Upper lobe of left lung (tissue), 6 donors: Measurements from ENCODE around the gene SDK2. TPM values are rescaled to one million over a fixed set of nuclear protein-coding genes. Genes with fewer than 3 reads are reported as not detected.

Experiments
- ATAC-seq, 2 donors: fragments of 200-7000 bp; cut with Tn5 transposase; one replicate each; pipeline ENCODE4 v1.9.1; 2022; ENCODE audit warnings: mild to moderate bottlenecking in 2 of 2, moderate library complexity in 2 of 2; ENCODE audit not compliant: low FRiP score in 2 of 2
- DNase-seq, 2 donors: peaks; one replicate each; pipeline ENCODE4 v3.0.0-alpha.2; 2019 to 2020
- H3K27ac ChIP-seq, 4 donors: fragments of 200-600 bp; sonication (generic); one replicate each; pipeline ENCODE4 v1.5.1; 2016 to 2019
- H3K27me3 ChIP-seq, 4 donors: fragments of 200-600 bp; sonication (generic); one replicate each; pipeline ENCODE4 v1.5.1; 2017 to 2019
- H3K36me3 ChIP-seq, 4 donors: fragments of 200-600 bp; sonication (generic); one replicate each; pipeline ENCODE4 v1.5.1; 2016 to 2019
- H3K4me1 ChIP-seq, 4 donors: fragments of 200-600 bp; sonication (generic); one replicate each; pipeline ENCODE4 v1.5.1; 2018 to 2019
- H3K4me3 ChIP-seq, 4 donors: fragments of 200-600 bp; sonication (generic); one replicate each; pipeline ENCODE4 v1.5.1; 2017 to 2019; ENCODE audit warnings: mild to moderate bottlenecking in 2 of 4, moderate library complexity in 1 of 4
- H3K9me3 ChIP-seq, 4 donors: fragments of 200-600 bp; sonication (generic); one replicate each; pipeline ENCODE4 v1.5.1; 2018 to 2019
- CTCF ChIP-seq, 6 experiments: fragments of 450-650 bp in 4 of 6; fragments of 200-600 bp in 2 of 6; sonication (generic) in 2 of 6; IDR thresholded peaks; one replicate each; pipeline ENCODE4 v1.5.1; 2016 to 2019; ENCODE audit warnings: antibody characterized with exemption in 6 of 6
- EP300 ChIP-seq, 4 donors: sonication (generic); formaldehyde crosslinking; IDR thresholded peaks; one replicate each; pipeline ENCODE4 v1.5.1; 2017; ENCODE audit warnings: antibody characterized with exemption in 4 of 4, control low read depth in 2 of 4
- POLR2A ChIP-seq, 4 donors: fragments of 450-650 bp; IDR thresholded peaks; one replicate each; pipeline ENCODE4 v1.5.1; 2016 to 2017; ENCODE audit warnings: antibody characterized with exemption in 4 of 4, mild to moderate bottlenecking in 2 of 4
- POLR2AphosphoS5 ChIP-seq, 2 donors: sonication (generic); formaldehyde crosslinking; IDR thresholded peaks; one replicate each; pipeline ENCODE4 v1.5.1; 2017; ENCODE audit warnings: antibody characterized with exemption in 2 of 2
- WGBS, 2 donors: methylation state at CpG; one replicate each; pipeline ENCODE4 v1.1.5; 2017 to 2018; 5-methylcytosine and 5-hydroxymethylcytosine counted together
- total RNA-seq, 6 donors: library from RNA; depleted of rRNA in 4 of 6; stranded (reverse); fragments of >200 nt in 4 of 6; gene quantifications; one replicate each; pipeline versions ENCODE4 v1.1.0 to v1.2.1, GENCODE V29; 2016 to 2021
- donor health status: DM: no; HTN: no; CAD: no; lungs with moderate emphysema.
- donor health status: DM: no; HTN: yes; CAD: no; lungs with severe emphysema.

SDK2 gene
- total RNA-seq, 6 donors from 2014 or later, result 1.2 to 7.3 (median 2.9) TPM

DNA sequence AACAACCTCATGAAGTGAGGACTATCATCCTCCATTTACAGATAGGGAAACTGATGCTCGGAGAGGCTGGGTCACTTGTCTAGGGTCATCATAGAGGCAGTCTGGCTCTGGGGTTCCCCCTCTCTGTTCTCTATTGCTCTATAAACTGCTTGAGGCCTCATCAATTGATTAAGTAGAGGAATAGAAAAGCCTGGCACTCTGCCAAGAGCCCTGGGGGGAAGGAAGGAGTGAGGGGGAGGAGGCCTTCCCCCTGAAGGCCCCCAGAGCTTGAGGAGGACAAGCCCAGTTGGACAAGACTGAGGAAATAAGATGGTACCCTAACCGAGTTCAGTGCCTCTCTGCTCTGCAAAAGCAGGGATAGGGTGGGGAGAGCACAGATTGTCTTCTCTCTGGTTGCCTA is 21.0 kb downstream of the SDK2 start:
- peaks cover 0 to 4% (median 0%) of the 10 kb centered on the region in 4 donors for H3K9me3 ChIP-seq
- DNase-seq, result no peak
- WGBS, 2 donors, result 83 to 93% methylated on average over 2 of the region's 2 CpGs
- TF ChIP-seq POLR2AphosphoS5 (IDR thresholded peaks at IDR 0.05) (no peak), POLR2A (IDR thresholded peaks at IDR 0.05) (no peak), CTCF (IDR thresholded peaks at IDR 0.05) (no peak), EP300 (IDR thresholded peaks at IDR 0.05) (no peak)
- no peaks in the 10 kb centered on the region for H3K36me3 ChIP-seq
- H3K27me3 ChIP-seq, result no peaks in the 10 kb centered on the region
- no peak overlapping the region for H3K27ac ChIP-seq
- no peak for ATAC-seq
- no peaks in the 10 kb centered on the region for H3K4me1 ChIP-seq
- no peak overlapping the region for H3K4me3 ChIP-seq

DNA sequence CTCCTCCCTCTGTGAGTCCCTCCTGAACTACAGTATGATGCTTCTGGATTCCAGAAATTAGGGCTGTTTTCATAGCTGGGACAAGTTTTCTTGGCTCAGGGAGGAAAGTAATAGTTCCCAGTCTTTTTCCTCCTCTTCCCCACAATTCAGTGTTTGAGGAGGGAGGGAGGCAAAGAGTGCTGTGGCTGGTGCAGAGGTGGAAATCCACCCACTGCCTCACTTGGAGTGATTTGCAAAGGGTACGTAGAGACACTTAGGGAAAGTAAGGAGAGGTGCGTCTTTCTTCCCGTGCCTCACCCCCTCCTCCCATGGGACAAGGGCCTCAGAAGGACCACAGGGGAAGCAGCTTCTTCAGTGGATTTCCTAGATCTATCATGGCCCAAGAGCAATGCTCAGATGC is 21.9 kb downstream of the SDK2 start:
- WGBS, 2 donors, result 98 to 100% methylated on average over 3 of the region's 3 CpGs
- H3K36me3 ChIP-seq, result no peaks in the 10 kb centered on the region

DNA sequence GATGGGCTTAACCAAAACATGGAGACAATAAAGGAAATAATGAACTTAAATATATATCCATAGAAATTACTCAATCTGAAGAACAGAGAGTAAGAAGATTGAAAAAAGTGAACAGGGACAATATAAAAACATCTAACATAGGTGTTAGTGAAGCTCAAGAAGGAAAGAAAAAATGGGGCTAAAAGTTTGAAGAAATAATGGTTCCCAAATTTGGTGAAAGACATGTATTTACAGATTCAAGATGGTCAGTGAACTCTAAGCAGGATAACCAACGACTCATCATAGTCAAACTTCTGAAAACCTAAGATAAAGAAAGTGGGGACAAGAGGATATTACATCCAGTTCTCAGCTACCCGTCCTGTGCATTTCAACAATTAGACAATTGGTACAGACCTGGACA is 22.6 kb downstream of the SDK2 start:
- ATAC-seq (no peak), DNase-seq (no peak)
- WGBS, 2 donors, result 81 to 88% methylated on average over 2 of the region's 2 CpGs
- H3K27me3 ChIP-seq, result no peaks in the 10 kb centered on the region
- H3K4me1 ChIP-seq, result no peaks in the 10 kb centered on the region
- H3K36me3 ChIP-seq, result no peaks in the 10 kb centered on the region
- no peak for TF ChIP-seq CTCF (IDR thresholded peaks at IDR 0.05)
- no peak for TF ChIP-seq EP300 (IDR thresholded peaks at IDR 0.05)
- no peak for TF ChIP-seq POLR2AphosphoS5 (IDR thresholded peaks at IDR 0.05)
- TF ChIP-seq POLR2A (IDR thresholded peaks at IDR 0.05), result no peak
- H3K27ac ChIP-seq, result no peak overlapping the region
- H3K9me3 ChIP-seq, result peaks cover 0 to 4% (median 0%) of the 10 kb centered on the region in 4 donors
- H3K4me3 ChIP-seq, result no peak overlapping the region

More for the DNA sequence above, 21.9 kb downstream of the SDK2 start:
- Histone ChIP-seq H3K9me3 (peaks cover 0 to 4% (median 0%) of the 10 kb centered on the region in 4 donors), H3K4me3 (no peak overlapping the region), H3K4me1 (no peaks in the 10 kb centered on the region), H3K27me3 (no peaks in the 10 kb centered on the region), H3K27ac (no peak overlapping the region)
- no peak for TF ChIP-seq POLR2AphosphoS5 (IDR thresholded peaks at IDR 0.05)
- no peak for TF ChIP-seq POLR2A (IDR thresholded peaks at IDR 0.05)
- no peak for TF ChIP-seq CTCF (IDR thresholded peaks at IDR 0.05)
- no peak for TF ChIP-seq EP300 (IDR thresholded peaks at IDR 0.05)
- DNase-seq (no peak), ATAC-seq (no peak)

DNA sequence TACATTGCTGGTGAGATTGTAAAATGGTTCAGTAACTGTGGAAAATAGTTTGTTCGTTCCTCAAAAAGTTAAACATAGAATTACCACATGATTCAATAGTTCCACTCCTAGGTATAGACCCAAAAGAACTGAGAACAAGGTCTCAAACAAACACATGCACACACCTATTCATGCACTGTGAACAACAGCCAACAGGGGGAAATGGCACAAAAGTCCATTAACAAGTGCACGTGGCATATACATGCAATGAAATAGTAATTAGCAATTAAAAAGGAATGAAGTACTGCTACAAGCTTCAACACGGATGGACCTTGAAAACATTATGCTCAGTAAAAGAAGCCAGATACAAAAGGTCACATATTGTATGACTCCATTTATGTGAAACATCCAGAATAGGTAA is 23.8 kb downstream of the SDK2 start:
- no peak for TF ChIP-seq POLR2A (IDR thresholded peaks at IDR 0.05)
- TF ChIP-seq POLR2AphosphoS5 (IDR thresholded peaks at IDR 0.05), result no peak
- TF ChIP-seq EP300 (IDR thresholded peaks at IDR 0.05), result no peak
- no peak for TF ChIP-seq CTCF (IDR thresholded peaks at IDR 0.05)
- Histone ChIP-seq H3K36me3 (no peaks in the 10 kb centered on the region), H3K9me3 (peaks cover 0 to 4% (median 0%) of the 10 kb centered on the region in 4 donors), H3K27ac (no peak overlapping the region), H3K27me3 (no peaks in the 10 kb centered on the region), H3K4me3 (no peak overlapping the region), H3K4me1 (no peaks in the 10 kb centered on the region)
- ATAC-seq (no peak), DNase-seq (no peak)
- 70 to 72% methylated on average over 3 of the region's 3 CpGs for WGBS, 2 donors

DNA sequence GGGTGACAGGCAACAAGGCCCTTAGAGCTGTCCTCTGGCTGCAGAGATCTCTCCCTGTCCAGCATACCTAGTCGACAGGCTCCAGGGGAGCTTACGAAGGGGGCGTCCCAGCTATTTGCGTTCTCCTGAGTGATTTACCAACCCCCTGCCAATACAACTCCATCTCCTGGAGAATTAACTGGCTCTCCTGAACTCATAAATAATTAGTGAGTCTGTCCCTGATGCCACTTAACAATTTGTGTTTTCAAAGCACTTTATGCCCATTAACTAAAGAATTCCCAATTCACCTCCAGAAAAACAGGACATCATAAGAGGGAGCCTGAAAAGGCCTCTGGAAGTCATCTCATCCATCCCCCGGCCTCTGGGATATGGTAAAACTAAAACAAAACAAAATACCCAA is 26.7 kb downstream of the SDK2 start:
- ATAC-seq, result no peak
- Histone ChIP-seq H3K27me3 (no peaks in the 10 kb centered on the region), H3K4me3 (no peak overlapping the region), H3K4me1 (no peaks in the 10 kb centered on the region), H3K36me3 (no peaks in the 10 kb centered on the region), H3K9me3 (peaks cover 0 to 4% (median 0%) of the 10 kb centered on the region in 4 donors), H3K27ac (no peak overlapping the region)
- no peak for TF ChIP-seq CTCF (IDR thresholded peaks at IDR 0.05)
- TF ChIP-seq EP300 (IDR thresholded peaks at IDR 0.05), result no peak
- TF ChIP-seq POLR2AphosphoS5 (IDR thresholded peaks at IDR 0.05), result no peak
- no peak for TF ChIP-seq POLR2A (IDR thresholded peaks at IDR 0.05)
- DNase-seq, result no peak
- WGBS, 2 donors, result 90 to 99% methylated on average over 4 to 5 of the region's 5 CpGs
